GM12892 (cell line): ENCODE results near the gene TENT5C.

Experiments
- DNase-seq: peaks from one replicate; pipeline ENCODE4 v3.0.0; 2011; ENCODE audit not compliant: insufficient read length
- FAIRE-seq: peaks from 2 replicates; lab custom pipeline; 2011; peaks lifted over from hg19 to GRCh38; lab: Jason Lieb, UNC
- POLR2A ChIP-seq: IDR thresholded peaks from 2 replicates; pipeline ENCODE4 v1.6.1; 2011; ENCODE audit warnings: low read depth, low read length, control low read depth
- POLR2AphosphoS5 ChIP-seq: IDR thresholded peaks from 2 replicates; pipeline ENCODE4 v1.6.1; 2011; ENCODE audit warnings: low read depth, low read length, control low read depth
- TAF1 ChIP-seq: IDR thresholded peaks from 2 replicates; pipeline ENCODE4 v1.6.1; 2011; ENCODE audit warnings: low read depth, mild to moderate bottlenecking, control low read depth, low read length, borderline replicate concordance

TENT5C gene

DNA sequence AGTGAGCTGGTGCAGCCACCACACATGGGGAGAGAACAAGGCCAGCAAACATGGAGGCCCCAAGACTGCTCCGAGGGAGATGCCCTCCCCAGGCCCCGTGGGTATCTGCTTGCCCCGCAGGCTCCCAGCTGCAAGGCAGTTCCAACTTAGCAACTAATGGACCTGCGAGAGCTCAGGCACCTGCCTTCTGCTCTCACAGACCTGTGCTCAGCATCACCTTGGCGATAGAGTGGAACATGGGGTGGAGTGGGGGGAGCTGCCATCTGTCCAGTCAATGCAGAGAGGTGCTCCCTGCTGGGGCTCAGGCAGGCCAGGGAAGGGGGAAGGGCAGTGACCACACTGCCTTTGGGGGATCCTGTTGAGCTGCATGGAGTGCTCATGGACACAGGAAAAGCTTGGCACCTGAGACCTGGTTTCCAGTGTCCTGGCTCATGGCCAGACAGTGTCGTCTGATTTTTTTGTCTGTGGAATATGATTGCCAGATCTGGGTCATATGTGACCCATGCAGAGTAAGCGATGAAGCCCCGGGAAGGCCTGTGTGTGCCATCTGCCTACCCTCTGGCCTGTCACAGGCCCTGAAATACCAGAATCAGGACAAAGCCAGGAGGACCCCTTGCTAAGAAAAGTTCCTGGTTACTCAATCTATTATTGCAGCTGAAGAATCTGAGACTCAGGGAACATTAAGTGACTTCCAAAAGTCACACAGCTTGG lies 39.9 kb upstream of the TENT5C start:
- FAIRE-seq (no peak), DNase-seq (no peak)
- TF ChIP-seq TAF1: no peak
- no peak for TF ChIP-seq POLR2A
- TF ChIP-seq POLR2AphosphoS5: no peak

DNA sequence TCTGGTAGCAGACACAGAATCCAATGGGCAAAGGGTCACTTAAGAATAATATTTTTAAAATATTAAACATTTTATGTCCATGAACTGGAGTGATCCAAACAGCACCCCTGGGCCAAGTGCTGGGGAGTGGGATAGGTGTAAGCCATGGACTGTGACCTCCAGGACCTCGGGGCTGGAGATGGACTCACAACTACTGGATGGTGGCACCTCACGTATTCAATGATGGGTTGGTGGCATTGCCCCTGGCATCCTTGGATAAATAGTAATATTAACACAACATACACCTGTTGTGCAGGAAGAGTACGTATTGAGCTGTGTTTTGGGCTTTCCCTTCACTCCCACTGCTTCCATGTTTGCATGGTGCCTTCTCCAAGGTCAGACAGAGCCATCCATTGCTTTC lies 39.3 kb upstream of the TENT5C start:
- TF ChIP-seq TAF1 (no peak), POLR2A (no peak), POLR2AphosphoS5 (no peak)
- DNase-seq (no peak), FAIRE-seq (no peak)

DNA sequence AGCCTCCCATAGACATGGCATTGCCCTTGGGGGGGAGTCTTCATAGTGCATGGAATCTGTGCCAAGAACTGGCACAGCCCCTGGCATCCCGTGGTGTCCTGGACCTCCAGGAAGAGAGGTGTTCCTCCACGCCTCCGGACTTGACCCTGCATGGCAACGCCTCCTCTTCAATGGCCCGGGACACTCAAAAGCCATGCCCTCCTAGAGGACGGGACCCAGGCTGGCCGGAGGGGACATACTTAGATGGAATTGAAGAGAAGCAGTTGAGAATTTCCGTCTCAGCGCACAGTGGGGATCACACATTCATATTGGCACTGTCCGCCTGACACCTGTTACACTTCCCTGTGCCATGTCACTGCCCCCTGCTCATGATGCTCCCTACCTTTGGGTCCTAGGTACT lies 38.4 kb upstream of the TENT5C start:
- FAIRE-seq (no peak), DNase-seq (no peak)
- TF ChIP-seq TAF1: no peak
- TF ChIP-seq POLR2AphosphoS5: no peak
- TF ChIP-seq POLR2A: no peak

DNA sequence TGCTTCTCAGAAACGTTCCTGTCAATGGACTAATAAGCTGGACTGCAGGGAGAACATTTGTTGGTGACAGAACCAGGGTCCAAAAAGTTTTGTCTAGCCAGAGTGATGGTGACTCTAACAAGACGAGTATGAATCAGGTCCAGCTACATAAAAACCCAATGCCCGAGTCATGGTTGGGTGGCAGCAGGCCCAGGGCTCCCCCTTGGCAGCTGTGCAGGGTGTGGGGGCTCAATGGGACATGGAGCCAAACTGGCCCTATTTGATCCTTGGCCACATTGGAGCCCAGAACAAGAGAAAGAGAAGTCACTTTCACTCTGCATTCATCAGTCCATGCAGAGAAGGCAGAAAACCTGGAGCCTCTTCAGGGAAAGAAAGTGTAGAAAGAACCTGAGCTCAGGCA lies 37.9 kb upstream of the TENT5C start:
- no peak for TF ChIP-seq POLR2A
- TF ChIP-seq TAF1: no peak
- TF ChIP-seq POLR2AphosphoS5: no peak
- DNase-seq: no peak
- FAIRE-seq: no peak

DNA sequence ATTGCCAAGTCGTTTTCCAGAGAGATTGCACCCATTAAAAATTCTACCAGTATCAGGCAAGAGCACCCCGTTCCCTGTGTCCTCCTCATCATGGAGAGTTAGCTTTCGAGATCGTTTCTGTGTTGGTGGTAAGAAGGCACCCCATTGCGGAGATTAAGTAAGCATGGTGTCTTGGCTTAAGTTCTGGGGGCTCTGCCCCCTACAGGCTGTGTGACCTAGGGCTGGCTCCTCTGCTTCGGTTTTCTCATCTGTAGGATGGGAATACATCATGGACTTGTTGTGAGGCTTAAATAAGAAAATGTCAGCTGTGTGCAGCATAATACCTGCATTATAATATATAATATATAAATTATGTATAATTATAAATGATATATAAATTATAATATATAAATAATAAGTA lies 36.8 kb upstream of the TENT5C start:
- FAIRE-seq (no peak), DNase-seq (no peak)
- TF ChIP-seq POLR2AphosphoS5 (no peak), POLR2A (no peak), TAF1 (no peak)

DNA sequence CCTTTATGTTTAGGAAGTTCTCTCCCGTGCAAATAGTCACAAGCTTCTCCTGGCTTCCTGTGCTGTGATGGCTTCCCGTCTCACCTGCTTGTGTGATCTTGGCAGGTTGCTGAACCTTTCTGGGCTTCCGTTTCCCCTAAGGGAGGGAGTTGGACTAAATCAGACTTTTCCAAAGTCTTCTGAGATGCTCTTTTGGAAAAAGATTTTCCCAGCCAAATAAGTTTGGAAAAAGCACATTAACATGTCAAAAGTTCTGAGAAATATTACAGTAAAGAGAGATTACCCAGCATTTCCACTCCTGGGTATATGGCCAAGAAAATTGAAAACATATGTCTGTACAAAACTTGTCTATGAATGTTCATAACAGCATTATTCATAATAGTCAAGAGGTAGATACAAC lies 36.0 kb upstream of the TENT5C start:
- no peak for TF ChIP-seq POLR2A
- TF ChIP-seq TAF1: no peak
- no peak for TF ChIP-seq POLR2AphosphoS5
- FAIRE-seq (no peak), DNase-seq (no peak)

DNA sequence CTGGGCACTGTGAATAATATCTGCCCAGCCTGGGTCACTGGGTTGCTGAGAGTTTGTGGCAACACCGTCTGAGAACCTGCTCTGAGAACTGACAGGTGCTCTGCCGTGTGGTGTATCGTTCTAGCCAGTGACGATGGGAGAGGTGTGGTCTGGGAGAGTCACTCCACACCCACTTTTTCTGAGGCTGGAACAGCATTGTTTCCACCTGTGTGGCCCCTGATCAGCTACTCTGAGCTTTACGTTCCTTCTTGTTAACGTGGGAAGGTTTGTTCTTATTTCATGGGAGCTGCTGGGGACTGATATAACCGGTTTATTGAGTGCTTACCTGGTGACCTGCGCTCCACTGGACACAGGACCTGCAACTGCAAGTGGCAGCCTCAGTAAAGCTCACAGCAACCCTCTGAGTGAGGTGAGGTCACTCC lies 34.8 kb upstream of the TENT5C start:
- DNase-seq (no peak), FAIRE-seq (no peak)
- TF ChIP-seq POLR2A: no peak
- no peak for TF ChIP-seq TAF1
- no peak for TF ChIP-seq POLR2AphosphoS5

DNA sequence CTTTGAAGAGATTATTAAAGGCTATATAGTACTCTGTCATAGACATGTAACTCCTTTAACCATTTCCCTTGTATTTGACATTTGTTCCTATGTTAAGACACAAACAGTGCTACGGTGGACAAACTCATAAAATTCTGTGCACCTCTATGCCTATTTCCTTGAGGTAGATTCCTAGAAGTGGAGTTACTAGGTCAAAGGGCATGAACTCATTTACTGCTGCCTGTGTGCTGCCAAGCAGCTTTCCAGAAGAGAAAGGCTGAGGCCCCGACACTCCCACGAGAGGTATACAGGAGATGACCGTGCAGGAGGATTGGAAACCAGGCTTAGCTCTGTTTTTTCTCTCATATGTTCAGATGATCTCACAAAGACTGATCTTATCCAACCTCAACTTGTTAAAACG lies 34.4 kb upstream of the TENT5C start:
- FAIRE-seq: no peak

DNA sequence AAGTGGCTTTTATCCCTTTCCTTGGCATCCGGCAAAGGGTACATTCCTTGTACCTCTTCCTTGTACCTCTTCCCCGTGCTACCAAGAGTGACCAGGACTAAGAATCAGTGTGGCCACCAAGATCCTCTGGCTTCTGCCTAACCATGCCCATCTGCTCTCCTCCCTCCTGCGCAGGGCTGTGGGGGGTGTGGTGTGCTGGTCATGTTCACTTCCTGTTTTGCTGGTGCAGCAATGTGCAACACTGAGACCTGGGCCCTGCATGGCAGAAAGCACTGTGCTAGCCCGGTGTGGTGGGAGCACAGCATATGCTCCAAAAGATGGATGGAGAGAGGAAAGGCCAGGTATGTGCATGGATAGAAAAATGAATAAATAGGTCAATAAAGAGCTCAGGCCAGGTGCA lies 33.3 kb upstream of the TENT5C start:
- TF ChIP-seq POLR2A (no peak), POLR2AphosphoS5 (no peak), TAF1 (no peak)
- FAIRE-seq (no peak), DNase-seq (no peak)

More for the DNA sequence above, 34.4 kb upstream of the TENT5C start:
- TF ChIP-seq POLR2AphosphoS5: no peak
- DNase-seq: no peak

DNA sequence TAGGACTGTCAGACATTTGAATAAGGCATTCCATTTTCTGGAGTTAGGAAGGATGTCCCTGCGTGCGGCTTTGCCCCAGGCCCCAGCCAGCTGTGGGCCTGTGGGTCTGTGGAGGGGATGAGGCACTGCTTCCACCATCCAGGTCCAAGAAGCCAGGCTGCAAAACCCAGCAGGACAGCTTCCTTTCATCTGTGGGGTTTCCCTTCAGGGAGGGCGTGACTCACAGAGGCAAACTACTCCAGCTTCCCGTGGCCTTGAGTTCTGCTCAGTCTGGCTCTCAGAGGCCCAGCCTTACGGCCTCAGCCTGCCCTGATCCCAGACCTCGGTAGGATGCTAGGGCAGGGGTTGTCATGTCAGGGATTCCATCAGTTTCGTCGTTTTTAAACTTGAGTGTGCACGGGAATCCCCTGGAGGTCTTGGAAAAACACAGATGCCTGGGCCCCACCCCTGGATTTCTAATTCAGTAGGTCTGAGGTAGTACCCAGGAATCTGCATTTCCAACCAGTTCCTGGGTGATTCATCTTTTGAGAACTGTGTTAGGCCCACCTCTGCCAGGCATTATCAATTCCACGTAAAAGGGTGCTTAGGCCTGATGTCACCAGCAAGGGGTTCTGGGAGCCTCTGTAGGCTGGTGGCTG lies 32.3 kb upstream of the TENT5C start:
- TF ChIP-seq TAF1 (no peak), POLR2A (no peak), POLR2AphosphoS5 (no peak)
- DNase-seq (no peak), FAIRE-seq (no peak)

DNA sequence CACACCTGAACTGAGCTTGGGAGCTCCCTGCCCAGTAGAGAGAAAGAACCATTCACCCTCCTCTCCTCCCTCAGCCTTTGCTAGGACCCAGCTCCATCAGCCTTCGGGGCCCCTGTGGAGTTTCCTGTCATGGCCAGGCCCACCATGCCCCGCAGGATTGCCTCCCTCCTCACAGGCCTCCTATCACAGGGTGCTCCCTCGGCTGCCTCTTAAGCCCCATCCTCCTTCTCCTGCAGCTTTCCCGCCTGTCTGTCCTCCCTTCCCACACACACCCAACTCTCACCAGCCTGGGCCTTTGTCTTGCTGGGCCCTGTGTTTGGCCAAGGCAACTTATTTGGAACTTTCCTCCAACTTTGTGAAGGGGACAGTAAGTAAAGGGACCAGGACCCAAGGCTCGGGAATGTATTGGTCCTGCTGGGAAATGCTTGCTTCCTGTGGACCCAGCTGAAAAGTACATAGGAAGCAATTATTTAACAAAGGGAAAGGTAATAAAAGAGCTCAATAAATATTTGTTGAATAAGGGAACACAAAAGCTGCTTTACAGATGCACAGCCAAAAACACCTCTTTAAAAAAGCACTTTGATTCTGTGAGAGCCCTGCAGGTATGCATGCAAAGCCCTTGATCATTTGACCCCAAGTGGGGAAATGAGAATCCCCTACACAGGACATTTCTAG lies 31.6 kb upstream of the TENT5C start:
- no peak for FAIRE-seq
- TF ChIP-seq POLR2AphosphoS5: no peak
- TF ChIP-seq POLR2A: no peak
- no peak for TF ChIP-seq TAF1
- no peak for DNase-seq

DNA sequence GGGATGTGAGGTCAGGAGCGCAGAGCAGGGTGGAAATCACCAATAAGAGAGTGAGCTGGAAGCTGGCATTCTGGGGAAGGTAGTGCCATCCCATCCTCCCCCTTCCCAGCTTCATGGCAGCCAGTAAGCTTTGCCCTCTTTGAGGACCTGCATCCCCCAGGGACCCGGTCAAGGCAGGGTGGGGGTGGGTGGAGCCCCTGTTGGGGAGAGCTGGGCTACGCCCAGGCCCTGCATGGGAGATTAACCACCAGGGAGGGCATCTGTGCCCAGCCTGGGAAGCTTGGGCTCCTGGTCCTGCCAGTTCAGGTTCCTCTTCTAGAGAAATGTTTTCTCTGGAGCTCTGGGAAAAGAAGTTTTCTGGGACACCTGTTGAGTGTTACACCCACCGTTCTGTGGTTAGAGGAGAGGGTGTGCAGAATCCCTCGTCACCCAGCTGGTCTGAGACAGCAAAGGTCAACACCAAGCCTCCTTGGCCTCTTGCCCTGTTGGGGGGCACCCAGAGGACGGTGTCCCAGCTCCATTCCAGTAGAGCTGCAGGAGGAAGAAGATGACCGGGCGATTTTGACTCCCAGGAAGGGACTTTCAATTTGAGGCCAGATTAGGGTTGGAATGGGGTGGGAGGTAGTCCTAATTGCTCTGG lies 30.1 kb upstream of the TENT5C start:
- TF ChIP-seq TAF1 (no peak), POLR2A (no peak), POLR2AphosphoS5 (no peak)
- no peak for DNase-seq
- no peak for FAIRE-seq
